HepG2 (cell line): ENCODE measurements around the gene AUTS2. TPM values are rescaled to one million over a fixed set of nuclear protein-coding genes. Genes with fewer than 3 reads are reported as not detected.

ENCODE experiments used
- AHR ChIP-seq: IDR thresholded peaks from 2 replicates; pipeline ENCODE4 v1.6.1; 2018; ENCODE audit warnings: missing genetic modification reagents, missing compliant biosample characterization
- GLI4 ChIP-seq: sonication (generic); formaldehyde crosslinking; IDR thresholded peaks from 2 replicates; pipeline ENCODE4 v1.5.1; 2020; ENCODE audit warnings: missing genetic modification reagents, mild to moderate bottlenecking, moderate library complexity, borderline replicate concordance
- ZNF281 ChIP-seq: sonication (generic); formaldehyde crosslinking; IDR thresholded peaks from 2 replicates; pipeline ENCODE4 v1.4.0; 2020; ENCODE audit warnings: missing genetic modification reagents, borderline replicate concordance
- ZNF646 ChIP-seq: sonication (generic); formaldehyde crosslinking; IDR thresholded peaks from 2 replicates; pipeline ENCODE4 v1.9.0; 2021; ENCODE audit warnings: mild to moderate bottlenecking, missing genetic modification reagents
- ZNF749 ChIP-seq: sonication (generic); formaldehyde crosslinking; IDR thresholded peaks from 2 replicates; pipeline ENCODE4 v1.8.0; 2022; ENCODE audit warnings: mild to moderate bottlenecking, missing genetic modification reagents, moderate library complexity, borderline replicate concordance
- polyA plus RNA-seq, 8 experiments: library from polyadenylated mRNA; depleted of rRNA in 3 of 8; stranded (reverse) in 7 of 8; unstranded in 1 of 8; fragments of >200 nt; fragmentation: Illumina TruSeq in 4 of 8; extraction: Trizol in 4 of 8; gene quantifications; 2 replicates each; pipeline versions ENCODE4 v1.2.1 to v1.2.3, GENCODE V29; 2011 to 2016; ENCODE audit warnings: low read depth in 4 of 8, missing spikeins in 1 of 8, mixed read lengths in 1 of 8; ENCODE audit not compliant: insufficient read depth in 1 of 8
- total RNA-seq, 5 experiments: library from RNA; depleted of rRNA; stranded (reverse); fragments of >200 nt; fragmentation: Illumina TruSeq; extraction: Trizol; gene quantifications; 2 replicates each; pipeline ENCODE4 v1.2.3, GENCODE V29; 2016; ENCODE audit warnings: low read depth in 1 of 5

The AUTS2 gene
- total and polyA plus RNA-seq, 2 of the 13 experiments (the other 11 are each of a cell fraction or from before 2014, with no cell fraction given), result 0.38 TPM; not detected in 1

GRCh38 chr7:69657985-69658384, 59.7 kb downstream of the AUTS2 start (continued):
- TF ChIP-seq ZNF646 (CRISPR knock-in tag) (no peak), ZNF281 (CRISPR knock-in tag) (no peak), ZNF749 (CRISPR knock-in tag) (no peak), AHR (no peak), GLI4 (no peak)
